Activated CD4-positive, alpha-beta T cell treated with anti-CD3 and anti-CD28 coated beads for 24 hours (primary cell): ENCODE data around the gene MSRB1.

Experiments
- DNase-seq, 2 donors: peaks; one replicate each; pipeline ENCODE4 v3.0.0-alpha.2; 2020; ENCODE audit warnings: low read depth in 2 of 2

MSRB1 gene

DNA sequence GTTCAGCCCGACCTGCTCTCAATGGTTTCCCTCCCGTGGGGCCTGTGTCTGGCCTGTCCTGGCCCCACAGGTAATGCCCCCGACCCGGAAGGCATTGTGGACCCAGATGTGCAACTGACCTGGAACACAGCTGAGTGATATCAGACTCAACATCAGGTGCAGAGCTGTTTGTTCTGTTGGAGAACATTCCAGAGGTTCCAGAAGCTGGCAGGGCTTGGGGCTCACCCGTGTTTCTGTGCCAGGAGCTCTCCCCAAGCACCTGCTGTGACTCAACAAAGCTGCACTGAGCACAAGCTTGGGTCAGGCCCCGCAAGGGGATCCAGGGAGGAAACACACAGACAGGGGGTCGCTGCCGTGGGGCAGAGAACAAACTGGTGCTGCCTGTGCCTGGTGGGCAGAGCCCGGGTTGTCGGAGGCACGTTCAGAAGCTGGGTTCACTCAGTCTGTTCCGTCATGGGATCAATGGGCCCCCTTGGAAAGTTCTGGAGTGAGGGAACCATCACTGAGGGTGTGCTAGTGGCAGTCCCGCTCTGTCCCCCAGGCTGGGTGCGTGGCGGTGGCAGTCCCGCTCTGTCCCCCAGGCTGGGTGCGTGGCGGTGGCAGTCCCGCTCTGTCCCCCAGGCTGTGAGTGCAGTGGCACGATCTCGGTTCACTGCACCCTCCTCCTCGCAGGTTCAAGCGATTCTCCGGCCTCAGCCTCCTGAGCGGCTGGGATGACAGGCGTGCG lies 46.9 kb downstream of the MSRB1 start:
- no peak for DNase-seq

DNA sequence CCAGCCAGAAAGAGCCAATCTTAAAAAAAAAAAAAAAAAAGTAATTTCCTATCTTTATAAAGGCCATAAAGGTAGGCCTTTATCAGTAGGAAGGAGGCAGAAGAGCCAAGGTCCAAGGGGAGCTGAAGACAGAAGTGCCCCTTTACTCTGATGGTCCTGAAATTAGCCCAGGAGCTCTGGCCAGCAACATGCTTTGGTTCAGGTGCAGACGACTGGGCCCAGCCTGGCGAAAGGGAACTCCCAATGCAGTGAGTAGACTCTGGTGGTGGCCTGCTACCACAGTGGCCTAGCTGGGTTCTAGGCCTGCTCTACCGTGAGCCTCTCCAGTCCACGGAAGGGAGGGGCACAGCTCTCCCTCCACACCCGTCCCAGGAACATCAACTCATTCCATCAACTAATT lies 47.9 kb downstream of the MSRB1 start:
- no peak for DNase-seq

DNA sequence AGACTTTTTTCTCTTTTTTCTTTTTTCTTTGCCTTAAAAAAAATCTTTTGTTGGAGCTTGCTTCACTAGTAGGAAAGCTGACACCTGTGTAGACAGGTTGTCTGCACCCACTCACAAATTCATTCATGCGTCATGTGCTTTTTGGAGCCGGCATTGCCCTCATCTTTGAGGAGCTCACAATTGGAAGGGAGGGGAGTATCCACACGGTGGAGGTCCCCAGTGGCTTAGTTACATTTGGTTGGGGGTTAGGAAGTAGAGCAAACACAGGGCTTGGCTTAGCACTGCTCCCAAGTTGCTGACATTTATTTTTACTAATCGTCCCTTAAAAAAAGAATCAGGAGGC lies 52.3 kb downstream of the MSRB1 start:
- no peak for DNase-seq

DNA sequence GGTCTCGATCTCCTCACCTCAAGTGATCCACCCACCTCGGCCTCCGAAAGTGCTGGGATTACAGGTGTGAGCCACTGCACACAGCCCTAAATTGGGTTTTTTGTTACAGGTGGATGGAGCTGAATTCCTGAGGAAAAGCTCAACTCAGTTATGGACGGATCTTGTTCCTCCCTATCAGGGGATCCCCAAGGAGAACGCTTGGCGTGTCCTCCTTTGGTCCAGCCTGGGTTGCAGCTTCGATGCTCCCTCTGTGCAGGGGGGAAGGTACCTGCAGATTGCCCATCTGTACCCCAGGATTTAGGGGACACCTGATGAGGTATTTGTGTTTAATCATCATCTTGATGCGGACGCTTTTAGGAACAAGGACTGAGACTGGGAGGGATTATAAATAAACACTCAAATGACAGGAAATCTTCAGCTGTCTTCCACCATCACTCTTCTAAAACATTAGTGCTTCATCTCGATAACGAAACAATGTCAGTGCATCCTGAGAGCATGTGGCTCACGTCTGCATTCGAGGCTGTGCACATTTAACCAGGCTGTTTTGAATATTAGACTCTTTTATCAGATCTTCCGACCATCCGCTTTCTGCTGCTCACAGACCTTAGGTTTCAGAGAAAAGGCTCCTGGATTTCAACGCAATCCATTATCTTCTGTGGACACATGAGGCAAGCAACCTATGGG lies 52.8 kb downstream of the MSRB1 start:
- DNase-seq, result no peak
